Colonic mucosa (tissue), 4 donors: ENCODE data around the gene GNPTG. TPM values are rescaled to one million over a fixed set of nuclear protein-coding genes. Genes with fewer than 3 reads are reported as not detected.

ENCODE experiments used
- DNase-seq: peaks from one replicate; pipeline ENCODE4 v3.0.0-alpha.2; 2020
- H3K27ac ChIP-seq: fragments of 200-600 bp; one replicate; pipeline ENCODE4 v1.8.0; 2021
- H3K27me3 ChIP-seq: fragments of 200-600 bp; one replicate; pipeline ENCODE4 v1.8.0; 2021
- H3K36me3 ChIP-seq: fragments of 200-600 bp; one replicate; pipeline ENCODE4 v1.8.0; 2021
- H3K4me1 ChIP-seq: fragments of 200-600 bp; one replicate; pipeline ENCODE4 v1.8.0; 2021; ENCODE audit warnings: mild to moderate bottlenecking
- H3K4me3 ChIP-seq: fragments of 200-600 bp; one replicate; pipeline ENCODE4 v1.8.0; 2021
- H3K9ac ChIP-seq, 2 donors: one replicate each; pipeline ENCODE4 v1.7.0; 2013; ENCODE audit warnings: control low read depth in 2 of 2, low read depth in 2 of 2, low read length in 2 of 2
- H3K9me3 ChIP-seq: fragments of 200-600 bp; one replicate; pipeline ENCODE4 v1.8.0; 2021
- CTCF ChIP-seq: fragments of 200-600 bp; IDR thresholded peaks from one replicate; pipeline ENCODE4 v1.8.0; 2022; ENCODE audit warnings: antibody characterized with exemption, mild to moderate bottlenecking
- intact Hi-C: fragments of 100-400 bp; cut with DNase I; formaldehyde crosslinking; loops from one replicate; pipeline ENCODE4 v1.14.1; 2022
- total RNA-seq, 2 donors: library from RNA; stranded (reverse); fragmentation: NEBNext Ultra II Directional in 1 of 2; extraction: Animal tissue kit (Norgen Biotek cat#: 25700) in 1 of 2; gene quantifications; one replicate each; pipeline ENCODE4 v1.2.1, GENCODE V29; 2021
- donor health status: healthy.
- donor health status: DM: no; HTN: no; CAD: no.
- donor health status: DM: no; HTN: no; CAD: no.

The GNPTG gene
- total RNA-seq, 2 donors from 2014 or later: 48.2 to 59.1 TPM

- no peak overlapping the region for H3K27ac ChIP-seq
- no peaks in the 10 kb centered on the region for H3K9me3 ChIP-seq
- H3K4me3 ChIP-seq: no peak overlapping the region
- H3K9ac ChIP-seq: no peak overlapping the region
- no peak for DNase-seq
- no peaks in the 10 kb centered on the region for H3K4me1 ChIP-seq
- H3K27me3 ChIP-seq: no peaks in the 10 kb centered on the region
- peaks cover 40% of the 10 kb centered on the region for H3K36me3 ChIP-seq
- intact Hi-C loops: no loop called here
- TF ChIP-seq CTCF: no peak
These were observed 31.6 kb upstream of the GNPTG start for GRCh38 chr16:1320097-1320496.

GRCh38 chr16:1320658-1321240 is 31.0 kb upstream of the GNPTG start:
- intact Hi-C loops: no loop called here
- no peak overlapping the region for H3K9ac ChIP-seq
- TF ChIP-seq CTCF: no peak
- H3K27ac ChIP-seq: no peak overlapping the region
- peaks cover 37% of the 10 kb centered on the region for H3K36me3 ChIP-seq
- no peaks in the 10 kb centered on the region for H3K9me3 ChIP-seq
- no peaks in the 10 kb centered on the region for H3K4me1 ChIP-seq
- H3K27me3 ChIP-seq: no peaks in the 10 kb centered on the region
- no peak overlapping the region for H3K4me3 ChIP-seq
- DNase-seq: no peak

GRCh38 chr16:1322407-1322806 is 29.3 kb upstream of the GNPTG start:
- Histone ChIP-seq H3K27me3 (no peaks in the 10 kb centered on the region), H3K4me3 (no peak overlapping the region), H3K36me3 (peaks cover 33% of the 10 kb centered on the region), H3K27ac (no peak overlapping the region), H3K9ac (no peak overlapping the region), H3K4me1 (no peaks in the 10 kb centered on the region), H3K9me3 (no peaks in the 10 kb centered on the region)
- intact Hi-C loops: no loop called here
- no peak for TF ChIP-seq CTCF
- no peak for DNase-seq

GRCh38 chr16:1323296-1324239 is 28.2 kb upstream of the GNPTG start:
- Histone ChIP-seq H3K36me3 (peaks cover 22% of the 10 kb centered on the region), H3K27ac (no peak overlapping the region), H3K27me3 (no peaks in the 10 kb centered on the region), H3K4me1 (no peaks in the 10 kb centered on the region), H3K9ac (no peak overlapping the region), H3K4me3 (no peak overlapping the region), H3K9me3 (no peaks in the 10 kb centered on the region)
- no peak for DNase-seq
- TF ChIP-seq CTCF: no peak
- intact Hi-C loops: no loop called here

- intact Hi-C loops: no loop called here
- H3K27me3 ChIP-seq: no peaks in the 10 kb centered on the region
- no peaks in the 10 kb centered on the region for H3K9me3 ChIP-seq
- DNase-seq: no peak
- no peaks in the 10 kb centered on the region for H3K4me1 ChIP-seq
- no peak overlapping the region for H3K4me3 ChIP-seq
- H3K36me3 ChIP-seq: peaks cover 20% of the 10 kb centered on the region
- no peak for TF ChIP-seq CTCF
- H3K9ac ChIP-seq: no peak overlapping the region
- H3K27ac ChIP-seq: no peak overlapping the region
These were observed 27.4 kb upstream of the GNPTG start for GRCh38 chr16:1324286-1324826.
